SK-N-SH treated with all-trans-retinoic acid at 6 μM for 48 hours (cell line): ENCODE measurements around the gene DNAH14.

Experiments used
- ARNTL ChIP-seq: fragments of 450-650 bp; formaldehyde crosslinking; IDR thresholded peaks from 2 replicates; pipeline ENCODE4 v1.5.0; 2020; ENCODE audit warnings: low read depth, mild to moderate bottlenecking, moderate library complexity, borderline replicate concordance
- CSDC2 ChIP-seq: fragments of 250-450 bp; sonication (Bioruptor Pico); IDR thresholded peaks from 2 replicates; pipeline ENCODE4 v1.5.0; 2020; ENCODE audit warnings: mild to moderate bottlenecking, moderate library complexity
- PATZ1 ChIP-seq: fragments of 250-450 bp; sonication (Bioruptor Pico); IDR thresholded peaks from 2 replicates; pipeline ENCODE4 v1.8.0; 2020; ENCODE audit warnings: mild to moderate bottlenecking, moderate library complexity, borderline replicate concordance
- ZC3H10 ChIP-seq: fragments of 250-450 bp; sonication (Bioruptor Pico); IDR thresholded peaks from 2 replicates; pipeline ENCODE4 v1.5.1; 2021; ENCODE audit warnings: mild to moderate bottlenecking, moderate library complexity
- TF ChIP-seq, protein P1 (sequence below): fragments of 250-450 bp; sonication (Bioruptor Pico); IDR thresholded peaks from 2 replicates; pipeline ENCODE4 v1.5.1; 2020; ENCODE audit warnings: low read depth, mild to moderate bottlenecking, moderate library complexity

DNA sequence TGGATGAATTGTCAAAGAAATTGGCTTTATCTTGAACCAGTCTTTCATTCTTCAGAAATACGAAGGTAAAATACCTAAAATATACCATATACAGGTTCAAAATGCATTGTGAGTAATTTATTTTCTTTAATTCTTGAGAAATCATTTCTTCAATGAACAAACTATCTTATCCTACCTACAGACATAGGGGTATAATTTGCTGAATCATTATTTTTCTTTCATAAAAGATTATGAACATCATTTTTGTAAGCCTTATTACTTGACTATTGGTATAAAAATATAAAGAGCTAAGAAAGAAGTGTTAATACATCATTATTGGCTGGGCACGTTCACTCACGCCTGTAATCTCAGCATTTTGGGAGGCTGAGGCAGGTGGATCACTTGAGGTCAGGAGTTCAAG, 167.7 kb downstream of the DNAH14 start:
- TF ChIP-seq, protein P1, sequence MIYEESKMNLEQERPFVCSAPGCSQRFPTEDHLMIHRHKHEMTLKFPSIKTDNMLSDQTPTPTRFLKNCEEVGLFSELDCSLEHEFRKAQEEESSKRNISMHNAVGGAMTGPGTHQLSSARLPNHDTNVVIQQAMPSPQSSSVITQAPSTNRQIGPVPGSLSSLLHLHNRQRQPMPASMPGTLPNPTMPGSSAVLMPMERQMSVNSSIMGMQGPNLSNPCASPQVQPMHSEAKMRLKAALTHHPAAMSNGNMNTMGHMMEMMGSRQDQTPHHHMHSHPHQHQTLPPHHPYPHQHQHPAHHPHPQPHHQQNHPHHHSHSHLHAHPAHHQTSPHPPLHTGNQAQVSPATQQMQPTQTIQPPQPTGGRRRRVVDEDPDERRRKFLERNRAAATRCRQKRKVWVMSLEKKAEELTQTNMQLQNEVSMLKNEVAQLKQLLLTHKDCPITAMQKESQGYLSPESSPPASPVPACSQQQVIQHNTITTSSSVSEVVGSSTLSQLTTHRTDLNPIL: no peak
- TF ChIP-seq PATZ1 (CRISPR knock-in tag) (no peak), ARNTL (CRISPR knock-in tag) (no peak), ZC3H10 (no peak), CSDC2 (CRISPR knock-in tag) (no peak)
